Loucy (cell line): Measurements from ENCODE around the gene FGFR1OP2.

Source experiments
- H2AFZ ChIP-seq: fragments of 200-600 bp; sonication (generic); 2 replicates; pipeline ENCODE4 v1.6.0; 2016; ENCODE audit warnings: antibody characterized with exemption, mild to moderate bottlenecking, low read length, moderate library complexity
- H3F3A ChIP-seq: fragments of 200-600 bp; 2 replicates; pipeline ENCODE4 v1.6.0; 2016; ENCODE audit warnings: antibody characterized with exemption, low read depth, mild to moderate bottlenecking
- H3K27me3 ChIP-seq: fragments of 200-600 bp; sonication (generic); 2 replicates; pipeline ENCODE4 v1.6.1; 2014; ENCODE audit warnings: low read length, mild to moderate bottlenecking; ENCODE audit not compliant: insufficient read depth, poor library complexity, severe bottlenecking
- H3K36me3 ChIP-seq: fragments of 200-600 bp; sonication (generic); 2 replicates; pipeline ENCODE4 v1.6.1; 2016; ENCODE audit warnings: low read length; ENCODE audit not compliant: insufficient read depth
- H3K4me1 ChIP-seq: fragments of 200-600 bp; sonication (generic); 2 replicates; pipeline ENCODE4 v1.5.1; 2014; ENCODE audit warnings: low read length, mild to moderate bottlenecking; ENCODE audit not compliant: insufficient read depth, poor library complexity, severe bottlenecking
- H3K4me2 ChIP-seq: fragments of 200-600 bp; sonication (generic); 2 replicates; pipeline ENCODE4 v1.6.0; 2014; ENCODE audit warnings: antibody characterized with exemption, low read length, low read depth, mild to moderate bottlenecking; ENCODE audit not compliant: poor library complexity, severe bottlenecking
- H3K4me3 ChIP-seq: fragments of 200-600 bp; sonication (generic); 2 replicates; pipeline ENCODE4 v1.5.1; 2014; ENCODE audit warnings: low read length, mild to moderate bottlenecking, mixed read lengths; ENCODE audit not compliant: poor library complexity, severe bottlenecking
- H3K79me2 ChIP-seq: fragments of 200-600 bp; sonication (generic); 2 replicates; pipeline ENCODE4 v1.6.1; 2014; ENCODE audit warnings: low read length; ENCODE audit not compliant: insufficient read depth
- H3K9ac ChIP-seq: fragments of 200-600 bp; sonication (generic); 2 replicates; pipeline ENCODE4 v1.6.0; 2014; ENCODE audit warnings: mild to moderate bottlenecking, low read depth, low read length, moderate library complexity; ENCODE audit not compliant: poor library complexity, severe bottlenecking
- H3K9me2 ChIP-seq: fragments of 200-600 bp; sonication (generic); replicated peaks from 2 replicates; pipeline ENCODE4 v1.6.1; 2016; ENCODE audit warnings: low read depth, low read length, mixed read lengths
- H3K9me3 ChIP-seq: fragments of 200-600 bp; sonication (generic); 2 replicates; pipeline ENCODE4 v1.6.1; 2014; ENCODE audit warnings: mild to moderate bottlenecking, antibody characterized with exemption, low read length, low read depth; ENCODE audit not compliant: insufficient read depth
- H4K20me1 ChIP-seq: fragments of 200-600 bp; sonication (generic); 2 replicates; pipeline ENCODE4 v1.6.0; 2014; ENCODE audit warnings: antibody characterized with exemption, low read length, mild to moderate bottlenecking; ENCODE audit not compliant: insufficient read depth, poor library complexity, severe bottlenecking
- CTCF ChIP-seq: fragments of 200-600 bp; sonication (generic); conservative IDR thresholded peaks from 2 replicates; pipeline ENCODE4 v1.5.1; 2014; ENCODE audit warnings: mild to moderate bottlenecking, antibody characterized with exemption, low read length
- EZH2phosphoT487 ChIP-seq: fragments of 200-600 bp; IDR thresholded peaks from 2 replicates; pipeline ENCODE4 v1.6.1; 2018; ENCODE audit warnings: antibody characterized with exemption, mild to moderate bottlenecking, moderate library complexity, borderline replicate concordance

The FGFR1OP2 gene

GRCh38 chr12:26938701-26939062 is 412 bp downstream of the FGFR1OP2 start:
- H4K20me1 ChIP-seq = peaks cover 63% of the 10 kb centered on the region

GRCh38 chr12:26939192-26939832 is 1.0 kb downstream of the FGFR1OP2 start:
- Histone ChIP-seq H3K9ac (peak overlapping the region; percentile 91), H3K9me3 (no peaks in the 10 kb centered on the region), H3K79me2 (peaks cover 95% of the 10 kb centered on the region), H3K9me2 (no peaks in the 10 kb centered on the region), H3K27me3 (no peaks in the 10 kb centered on the region), H3K4me2 (peak overlapping the region; percentile 87), H3K4me3 (peak overlapping the region; percentile 83), H4K20me1 (peaks cover 69% of the 10 kb centered on the region), H2AFZ (no peak overlapping the region), H3F3A (peaks cover 6% of the 10 kb centered on the region; the same call in 1 of the 2 replicates), H3K4me1 (peaks cover 73% of the 10 kb centered on the region), H3K36me3 (no peaks in the 10 kb centered on the region)
- no peak for TF ChIP-seq EZH2phosphoT487
- no peak for TF ChIP-seq CTCF

More at GRCh38 chr12:26938701-26939062, 412 bp downstream of the FGFR1OP2 start:
- H3K4me1 ChIP-seq = peaks cover 71% of the 10 kb centered on the region
- peaks cover 6% of the 10 kb centered on the region; the same call in 1 of the 2 replicates for H3F3A ChIP-seq
- peak overlapping the region; percentile 83 for H3K4me3 ChIP-seq
- H3K9ac ChIP-seq = peak overlapping the region; percentile 91
- peaks cover 95% of the 10 kb centered on the region for H3K79me2 ChIP-seq
- no peaks in the 10 kb centered on the region for H3K27me3 ChIP-seq
- peak overlapping the region; percentile 87 for H3K4me2 ChIP-seq
- peak overlapping the region; percentile 91 for H2AFZ ChIP-seq
- H3K9me2 ChIP-seq = no peaks in the 10 kb centered on the region
- no peak for TF ChIP-seq EZH2phosphoT487
- no peak for TF ChIP-seq CTCF
- H3K9me3 ChIP-seq = no peaks in the 10 kb centered on the region
- no peaks in the 10 kb centered on the region for H3K36me3 ChIP-seq

GRCh38 chr12:26939953-26940352 is 1.7 kb downstream of the FGFR1OP2 start:
- Histone ChIP-seq H3K4me3 (peak overlapping the region; percentile 83), H3K9ac (peak overlapping the region; percentile 91), H4K20me1 (peaks cover 69% of the 10 kb centered on the region), H2AFZ (no peak overlapping the region), H3K27me3 (no peaks in the 10 kb centered on the region), H3K79me2 (peaks cover 95% of the 10 kb centered on the region), H3K9me2 (no peaks in the 10 kb centered on the region), H3K9me3 (no peaks in the 10 kb centered on the region), H3F3A (peaks cover 6% of the 10 kb centered on the region; the same call in 1 of the 2 replicates), H3K4me1 (peaks cover 71% of the 10 kb centered on the region), H3K36me3 (no peaks in the 10 kb centered on the region), H3K4me2 (peak overlapping the region; percentile 87)
- TF ChIP-seq CTCF (no peak), EZH2phosphoT487 (no peak)
